ENCODE measurements around the gene TREM1. TPM values are rescaled to one million over a fixed set of nuclear protein-coding genes. Genes with fewer than 3 reads are reported as not detected.

The TREM1 gene
- total RNA-seq, 2 donors from 2014 or later: 1.4 TPM; not detected in 1

DNA sequence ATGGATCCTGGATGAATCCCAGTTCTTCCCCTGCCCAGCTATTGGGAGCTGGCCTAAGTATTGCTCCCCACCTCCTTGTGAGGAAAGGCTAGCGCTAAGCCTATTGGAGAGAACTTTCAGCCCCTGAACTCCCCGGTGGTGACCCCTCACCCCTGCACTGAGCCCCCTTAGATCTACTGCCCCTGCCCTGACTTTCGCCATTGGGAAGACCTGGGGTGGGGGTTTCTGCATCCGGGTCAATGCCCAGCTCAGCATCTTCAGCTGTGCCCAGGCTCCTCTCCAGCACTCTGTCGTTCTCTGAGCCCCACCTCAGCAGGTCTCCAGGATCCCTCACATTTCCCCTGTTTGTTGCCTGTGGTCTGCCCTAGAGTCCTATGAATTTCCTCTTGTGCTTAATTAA lies 49.4 kb downstream of the TREM1 start:
- H3K4me1 ChIP-seq: no peaks in the 10 kb centered on the region
- H3K27me3 ChIP-seq: peaks cover 12% of the 10 kb centered on the region
- no peak for TF ChIP-seq CTCF (IDR thresholded peaks at IDR 0.05)
- no peaks in the 10 kb centered on the region for H3K36me3 ChIP-seq
- H3K27ac ChIP-seq: no peak overlapping the region
- DNase-seq: no peak
- no peak overlapping the region for H3K9ac ChIP-seq (ENCODE audit: low read depth in 2 of 2, low read length in 2 of 2)
- no peak overlapping the region for H3K4me3 ChIP-seq
- no peaks in the 10 kb centered on the region for H3K9me3 ChIP-seq
- intact Hi-C loops (cut with DNase I): no loop called here

DNA sequence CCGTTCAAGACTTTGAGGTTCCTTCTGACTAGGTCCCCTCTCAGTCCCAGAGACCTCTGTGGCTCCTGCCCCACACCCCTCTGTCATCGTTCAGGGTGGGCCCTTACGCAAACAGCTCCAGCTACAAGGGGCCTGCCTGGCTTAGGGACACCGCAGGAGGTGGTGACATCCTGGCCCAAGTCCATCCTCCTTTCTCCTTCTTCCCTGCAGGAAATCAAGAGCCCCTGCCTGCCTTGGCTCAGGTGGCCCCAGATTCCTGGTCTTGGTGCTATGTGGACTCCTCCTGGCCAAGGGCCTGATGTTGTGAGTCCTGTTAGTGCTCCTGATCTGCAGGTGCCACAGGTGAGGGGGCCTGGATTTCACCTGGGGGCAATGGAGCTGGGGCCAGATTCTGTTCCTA lies 50.2 kb downstream of the TREM1 start:
- no peaks in the 10 kb centered on the region for H3K9me3 ChIP-seq
- intact Hi-C loops (cut with DNase I): no loop called here
- H3K36me3 ChIP-seq: no peaks in the 10 kb centered on the region
- no peaks in the 10 kb centered on the region for H3K4me1 ChIP-seq
- H3K27me3 ChIP-seq: peaks cover 12% of the 10 kb centered on the region
- no peak for TF ChIP-seq CTCF (IDR thresholded peaks at IDR 0.05)
- H3K4me3 ChIP-seq: no peak overlapping the region
- DNase-seq: no peak
- H3K27ac ChIP-seq: no peak overlapping the region
- H3K9ac ChIP-seq (ENCODE audit: low read depth in 2 of 2, low read length in 2 of 2): no peak overlapping the region

DNA sequence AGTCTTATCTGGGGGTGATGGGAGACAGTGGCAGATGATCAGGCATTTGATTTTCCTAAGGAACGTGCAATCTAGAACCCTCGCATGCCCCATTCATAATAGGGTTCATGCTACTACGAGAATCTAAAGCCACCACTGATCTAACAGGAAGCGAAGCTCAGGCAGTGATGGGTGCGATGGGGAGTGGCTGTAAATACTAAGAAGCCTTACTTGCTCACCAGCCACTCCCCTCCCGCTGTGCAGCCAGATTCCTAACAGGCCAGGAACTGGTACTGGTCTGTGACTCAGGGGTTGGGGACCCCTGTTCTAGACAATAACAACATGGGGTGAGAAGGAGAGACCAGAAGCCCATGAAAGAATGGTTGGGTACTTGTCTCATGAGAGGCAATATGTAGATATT lies 53.8 kb downstream of the TREM1 start:
- Histone ChIP-seq H3K27me3 (no peaks in the 10 kb centered on the region), H3K4me1 (no peaks in the 10 kb centered on the region), H3K9ac (ENCODE audit: low read depth in 2 of 2, low read length in 2 of 2) (no peak overlapping the region), H3K27ac (no peak overlapping the region), H3K4me3 (no peak overlapping the region), H3K36me3 (no peaks in the 10 kb centered on the region), H3K9me3 (no peaks in the 10 kb centered on the region)
- intact Hi-C loops (cut with DNase I): no loop called here
- no peak for TF ChIP-seq CTCF (IDR thresholded peaks at IDR 0.05)
- no peak for DNase-seq

GRCh38 chr6:41231246-41231645 lies 55.2 kb downstream of the TREM1 start:
- no peaks in the 10 kb centered on the region for H3K27me3 ChIP-seq
- no peaks in the 10 kb centered on the region for H3K9me3 ChIP-seq
- no peak overlapping the region for H3K4me3 ChIP-seq
- DNase-seq: no peak
- no peak overlapping the region for H3K27ac ChIP-seq
- intact Hi-C loops (cut with DNase I): no loop called here
- no peak for TF ChIP-seq CTCF (IDR thresholded peaks at IDR 0.05)
- no peak overlapping the region for H3K9ac ChIP-seq (ENCODE audit: low read depth in 2 of 2, low read length in 2 of 2)
- H3K4me1 ChIP-seq: no peaks in the 10 kb centered on the region
- no peaks in the 10 kb centered on the region for H3K36me3 ChIP-seq

GRCh38 chr6:41229721-41230120 lies 56.8 kb downstream of the TREM1 start:
- intact Hi-C loops (cut with DNase I): no loop called here
- DNase-seq: no peak
- no peaks in the 10 kb centered on the region for H3K4me1 ChIP-seq
- H3K27me3 ChIP-seq: no peaks in the 10 kb centered on the region
- no peak overlapping the region for H3K27ac ChIP-seq
- H3K4me3 ChIP-seq: no peak overlapping the region
- TF ChIP-seq CTCF (IDR thresholded peaks at IDR 0.05): no peak
- H3K9ac ChIP-seq (ENCODE audit: low read depth in 2 of 2, low read length in 2 of 2): no peak overlapping the region
- H3K36me3 ChIP-seq: no peaks in the 10 kb centered on the region
- no peaks in the 10 kb centered on the region for H3K9me3 ChIP-seq

DNA sequence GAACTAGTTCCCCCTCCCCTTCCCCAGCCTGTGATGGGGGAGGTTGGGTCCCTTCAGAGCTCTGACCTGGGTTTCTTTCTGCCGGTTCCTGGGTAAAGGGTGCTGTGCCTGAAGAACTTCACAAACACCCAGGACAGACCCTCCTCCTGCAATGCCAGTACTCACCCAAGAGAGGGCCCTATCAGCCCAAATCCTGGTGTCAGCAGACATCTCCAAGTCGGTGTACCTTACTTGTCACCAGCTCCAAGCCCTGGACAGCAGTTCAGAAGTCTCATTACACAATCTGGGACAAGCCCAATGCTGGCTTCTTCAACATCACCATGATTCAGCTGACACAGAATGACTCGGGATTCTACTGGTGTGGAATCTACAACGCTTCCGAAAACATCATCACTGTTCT lies 57.9 kb downstream of the TREM1 start:
- no peak overlapping the region for H3K9ac ChIP-seq (ENCODE audit: low read depth in 2 of 2, low read length in 2 of 2)
- H3K27me3 ChIP-seq: no peaks in the 10 kb centered on the region
- DNase-seq: no peak
- intact Hi-C loops (cut with DNase I): no loop called here
- no peaks in the 10 kb centered on the region for H3K36me3 ChIP-seq
- TF ChIP-seq CTCF (IDR thresholded peaks at IDR 0.05): no peak
- no peaks in the 10 kb centered on the region for H3K9me3 ChIP-seq
- no peak overlapping the region for H3K27ac ChIP-seq
- no peaks in the 10 kb centered on the region for H3K4me1 ChIP-seq
- H3K4me3 ChIP-seq: no peak overlapping the region
